ENCODE data around the gene AK5. TPM values are rescaled to one million over a fixed set of nuclear protein-coding genes. Genes with fewer than 3 reads are reported as not detected.

AK5 gene
- polyA plus RNA-seq, 1 donor (not counting 4 experiments of a cell fraction or from before 2014, with no cell fraction given), result 0.30 TPM

GRCh38 chr1:77288275-77288674, 6.5 kb downstream of the AK5 start:
- Histone ChIP-seq H3K79me2 (ENCODE audit: control insufficient read depth, insufficient read depth, low read length) (no peaks in the 10 kb centered on the region), H3K4me1 (ENCODE audit: control insufficient read depth, extremely low read depth, insufficient read depth, low read length) (no peaks in the 10 kb centered on the region), H3K9ac (ENCODE audit: control insufficient read depth, extremely low read depth, insufficient read depth, low read length) (no peak overlapping the region), H3K27me3 (ENCODE audit: control insufficient read depth, extremely low read depth, insufficient read depth, low read length) (peaks cover 11% of the 10 kb centered on the region), H3K4me2 (ENCODE audit: control insufficient read depth, extremely low read depth, insufficient read depth, low read depth, low read length) (no peak overlapping the region), H2AFZ (ENCODE audit: control insufficient read depth, low read length) (no peak overlapping the region), H3K4me3 (ENCODE audit: control insufficient read depth in 2 of 3, extremely low read depth in 1 of 3, insufficient read depth in 2 of 3, low read depth in 1 of 3, low read length in 3 of 3) (no peak overlapping the region), H3K9me1 (ENCODE audit: control insufficient read depth, extremely low read depth, insufficient read depth, low read length) (no peaks in the 10 kb centered on the region), H3K27ac (ENCODE audit: control insufficient read depth, insufficient read depth, low read length) (no peak overlapping the region), H3K36me3 (ENCODE audit: control insufficient read depth in 2 of 2, extremely low read depth in 1 of 2, insufficient read depth in 2 of 2, low read length in 2 of 2) (no peaks in the 10 kb centered on the region), H4K20me1 (ENCODE audit: control insufficient read depth, extremely low read depth, insufficient read depth, low read length) (no peaks in the 10 kb centered on the region), H3K9me3 (ENCODE audit: control insufficient read depth, low read depth, low read length) (no peaks in the 10 kb centered on the region)
- dilution Hi-C loops (cut with MboI; ENCODE audit: extremely low pct_ligation_motif_present, low sequenced_read_pairs), result no loop called here
- no peak for DNase-seq (ENCODE audit: low read depth, low spot score)
- TF ChIP-seq CTCF (optimal IDR thresholded peaks at IDR 0.05 in 1 of 3, IDR thresholded peaks at IDR 0.05 in 1 of 3, conservative IDR thresholded peaks at IDR 0.05 in 1 of 3; ENCODE audit: extremely low read depth in 1 of 3, insufficient read depth in 2 of 3, low read length in 3 of 3) (no peak), EZH2 (IDR thresholded peaks at IDR 0.05; ENCODE audit: low read length) (no peak)
- no peak for FAIRE-seq

GRCh38 chr1:77290576-77290975, 8.8 kb downstream of the AK5 start:
- H3K27ac ChIP-seq (ENCODE audit: control insufficient read depth, insufficient read depth, low read length), result no peak overlapping the region
- H3K27me3 ChIP-seq (ENCODE audit: control insufficient read depth, extremely low read depth, insufficient read depth, low read length), result peaks cover 5% of the 10 kb centered on the region

More at GRCh38 chr1:77290576-77290975, 8.8 kb downstream of the AK5 start:
- Histone ChIP-seq H3K4me2 (ENCODE audit: control insufficient read depth, extremely low read depth, insufficient read depth, low read depth, low read length) (no peak overlapping the region), H3K9me1 (ENCODE audit: control insufficient read depth, extremely low read depth, insufficient read depth, low read length) (no peaks in the 10 kb centered on the region), H3K36me3 (ENCODE audit: control insufficient read depth in 2 of 2, extremely low read depth in 1 of 2, insufficient read depth in 2 of 2, low read length in 2 of 2) (no peaks in the 10 kb centered on the region), H3K79me2 (ENCODE audit: control insufficient read depth, insufficient read depth, low read length) (no peaks in the 10 kb centered on the region), H3K4me3 (ENCODE audit: control insufficient read depth in 2 of 3, extremely low read depth in 1 of 3, insufficient read depth in 2 of 3, low read depth in 1 of 3, low read length in 3 of 3) (no peak overlapping the region), H3K4me1 (ENCODE audit: control insufficient read depth, extremely low read depth, insufficient read depth, low read length) (no peaks in the 10 kb centered on the region), H3K9me3 (ENCODE audit: control insufficient read depth, low read depth, low read length) (no peaks in the 10 kb centered on the region), H3K9ac (ENCODE audit: control insufficient read depth, extremely low read depth, insufficient read depth, low read length) (no peak overlapping the region), H2AFZ (ENCODE audit: control insufficient read depth, low read length) (no peak overlapping the region), H4K20me1 (ENCODE audit: control insufficient read depth, extremely low read depth, insufficient read depth, low read length) (no peaks in the 10 kb centered on the region)
- DNase-seq (ENCODE audit: low read depth, low spot score) (no peak), FAIRE-seq (no peak)
- TF ChIP-seq CTCF (optimal IDR thresholded peaks at IDR 0.05 in 1 of 3, IDR thresholded peaks at IDR 0.05 in 1 of 3, conservative IDR thresholded peaks at IDR 0.05 in 1 of 3; ENCODE audit: extremely low read depth in 1 of 3, insufficient read depth in 2 of 3, low read length in 3 of 3) (no peak), EZH2 (IDR thresholded peaks at IDR 0.05; ENCODE audit: low read length) (no peak)
- dilution Hi-C loops (cut with MboI; ENCODE audit: extremely low pct_ligation_motif_present, low sequenced_read_pairs), result no loop called here
